Hematopoietic multipotent progenitor cell treated with erythropoietin and hydrocortisone succinate and interleukin-3 and kit ligand, for 6 days (in vitro differentiated cells): ENCODE measurements around the gene SLC35F1.
"Not testable (repeated sequence)": the region's sequence is repeated elsewhere in the genome, so short reads cannot be mapped to it uniquely, and the experiment has no call there.

Experiments used
- DNase-seq: peaks from one replicate; pipeline ENCODE4 v3.0.0-alpha.2; 2015

Gene SLC35F1

GRCh38 chr6:118016532-118016931 lies 109.5 kb downstream of the SLC35F1 start:
- DNase-seq = no peak

GRCh38 chr6:118017301-118017848 lies 110.3 kb downstream of the SLC35F1 start:
- DNase-seq = no peak

GRCh38 chr6:118023771-118024170 lies 116.7 kb downstream of the SLC35F1 start:
- no peak for DNase-seq

GRCh38 chr6:118029967-118030366 lies 122.9 kb downstream of the SLC35F1 start:
- DNase-seq = no peak

GRCh38 chr6:118037479-118037878 lies 130.4 kb downstream of the SLC35F1 start:
- not testable (repeated sequence) for DNase-seq

GRCh38 chr6:118042855-118043254 lies 135.8 kb downstream of the SLC35F1 start:
- DNase-seq = no peak

- DNase-seq = no peak
Measured at GRCh38 chr6:118044275-118044674, 137.2 kb downstream of the SLC35F1 start.

GRCh38 chr6:118054082-118054481 lies 147.0 kb downstream of the SLC35F1 start:
- no peak for DNase-seq

GRCh38 chr6:118061666-118062065 lies 154.6 kb downstream of the SLC35F1 start:
- DNase-seq = no peak

GRCh38 chr6:118080547-118080946 lies 173.5 kb downstream of the SLC35F1 start:
- DNase-seq = no peak

GRCh38 chr6:118083711-118084110 lies 176.6 kb downstream of the SLC35F1 start:
- no peak for DNase-seq

- DNase-seq = no peak
Measured at GRCh38 chr6:118085665-118086064, 178.6 kb downstream of the SLC35F1 start.

GRCh38 chr6:118086159-118086558 lies 179.1 kb downstream of the SLC35F1 start:
- DNase-seq = no peak

GRCh38 chr6:118092086-118092485 lies 185.0 kb downstream of the SLC35F1 start:
- DNase-seq = no peak

- DNase-seq = no peak
Measured at GRCh38 chr6:118097576-118097975, 190.5 kb downstream of the SLC35F1 start.

- no peak for DNase-seq
Measured at GRCh38 chr6:118100717-118101116, 193.7 kb downstream of the SLC35F1 start.

- DNase-seq = no peak
Measured at GRCh38 chr6:118101220-118101619, 194.2 kb downstream of the SLC35F1 start.

- no peak for DNase-seq
Measured at GRCh38 chr6:118101831-118102345, 194.8 kb downstream of the SLC35F1 start.

GRCh38 chr6:118102401-118102800 lies 195.3 kb downstream of the SLC35F1 start:
- DNase-seq = no peak

- no peak for DNase-seq
Measured at GRCh38 chr6:118103381-118104146, 196.5 kb downstream of the SLC35F1 start.

GRCh38 chr6:118122161-118122725 lies 215.2 kb downstream of the SLC35F1 start:
- no peak for DNase-seq

- DNase-seq = no peak
Measured at GRCh38 chr6:118122801-118123200, 215.7 kb downstream of the SLC35F1 start.

GRCh38 chr6:118123503-118124037 lies 216.5 kb downstream of the SLC35F1 start:
- no peak for DNase-seq

- no peak for DNase-seq
Measured at GRCh38 chr6:118124851-118125250, 217.8 kb downstream of the SLC35F1 start.
